ENCODE data around the gene STK24. TPM values are rescaled to one million over a fixed set of nuclear protein-coding genes. Genes with fewer than 3 reads are reported as not detected.
A peak's percentile ranks its signal among the peaks of the same experiment; 100 is the strongest.

The STK24 gene
- total RNA-seq, 2 donors from 2014 or later = 50.8 to 80.3 TPM

GRCh38 chr13:98445340-98446233, 131.3 kb downstream of the STK24 start:
- H3K4me1 ChIP-seq (ENCODE audit: control insufficient read depth in 1 of 2, low read depth in 2 of 2) = peaks cover 7 to 23% of the 10 kb centered on the region in 2 donors
- ATAC-seq (ENCODE audit: insufficient number of reproducible peaks, low FRiP score, low read depth) (no peak), DNase-seq (ENCODE audit: low spot score) (no peak)
- no peaks in the 10 kb centered on the region for H3K27me3 ChIP-seq (replicated peaks; ENCODE audit: insufficient read depth)
- peak; percentile 98 for TF ChIP-seq CTCF (IDR thresholded peaks at IDR 0.05)
- H3K9me3 ChIP-seq = no peaks in the 10 kb centered on the region
- no peak overlapping the region for H3K4me3 ChIP-seq
- H3K36me3 ChIP-seq = no peaks in the 10 kb centered on the region
- H3K27ac ChIP-seq = no peak overlapping the region

GRCh38 chr13:98444381-98444780, 132.5 kb downstream of the STK24 start:
- H3K4me3 ChIP-seq = no peak overlapping the region
- ATAC-seq (ENCODE audit: insufficient number of reproducible peaks, low FRiP score, low read depth) (no peak), DNase-seq (ENCODE audit: low spot score) (no peak)
- peaks cover 0 to 10% of the 10 kb centered on the region in 2 donors for H3K4me1 ChIP-seq (ENCODE audit: control insufficient read depth in 1 of 2, low read depth in 2 of 2)
- H3K27me3 ChIP-seq (replicated peaks; ENCODE audit: insufficient read depth) = no peaks in the 10 kb centered on the region
- TF ChIP-seq CTCF (IDR thresholded peaks at IDR 0.05) = no peak
- H3K36me3 ChIP-seq = no peaks in the 10 kb centered on the region
- no peak overlapping the region for H3K27ac ChIP-seq
- H3K9me3 ChIP-seq = no peaks in the 10 kb centered on the region

GRCh38 chr13:98443800-98444325, 133.0 kb downstream of the STK24 start:
- Histone ChIP-seq H3K36me3 (no peaks in the 10 kb centered on the region), H3K27me3 (replicated peaks; ENCODE audit: insufficient read depth) (no peaks in the 10 kb centered on the region), H3K9me3 (no peaks in the 10 kb centered on the region), H3K4me3 (no peak overlapping the region), H3K4me1 (ENCODE audit: control insufficient read depth in 1 of 2, low read depth in 2 of 2) (peaks cover 0 to 7% of the 10 kb centered on the region in 2 donors), H3K27ac (no peak overlapping the region)
- ATAC-seq (ENCODE audit: insufficient number of reproducible peaks, low FRiP score, low read depth) = no peak
- no peak for TF ChIP-seq CTCF (IDR thresholded peaks at IDR 0.05)
- DNase-seq (ENCODE audit: low spot score) = no peak

- no peak overlapping the region for H3K4me3 ChIP-seq
- H3K36me3 ChIP-seq = no peaks in the 10 kb centered on the region
Observed at GRCh38 chr13:98443329-98443728, 133.6 kb downstream of the STK24 start.

More at GRCh38 chr13:98443329-98443728, 133.6 kb downstream of the STK24 start:
- no peak for DNase-seq (ENCODE audit: low spot score)
- no peaks in the 10 kb centered on the region for H3K9me3 ChIP-seq
- ATAC-seq (ENCODE audit: insufficient number of reproducible peaks, low FRiP score, low read depth) = no peak
- H3K4me1 ChIP-seq (ENCODE audit: control insufficient read depth in 1 of 2, low read depth in 2 of 2) = peaks cover 0 to 7% of the 10 kb centered on the region in 2 donors
- no peak overlapping the region for H3K27ac ChIP-seq
- no peaks in the 10 kb centered on the region for H3K27me3 ChIP-seq (replicated peaks; ENCODE audit: insufficient read depth)
- TF ChIP-seq CTCF (IDR thresholded peaks at IDR 0.05) = no peak
